GM18520 (cell line): ENCODE measurements around the gene GPR158.
"Not testable (repeated sequence)": the region's sequence is repeated elsewhere in the genome, so short reads cannot be mapped to it uniquely, and the experiment has no call there.

Source experiments
- ATAC-seq: cut with Tn5 transposase; IDR thresholded peaks from one replicate; pipeline ENCODE4 v1.9.1; 2021; ENCODE audit not compliant: unreplicated experiment

The GPR158 gene, protein sequence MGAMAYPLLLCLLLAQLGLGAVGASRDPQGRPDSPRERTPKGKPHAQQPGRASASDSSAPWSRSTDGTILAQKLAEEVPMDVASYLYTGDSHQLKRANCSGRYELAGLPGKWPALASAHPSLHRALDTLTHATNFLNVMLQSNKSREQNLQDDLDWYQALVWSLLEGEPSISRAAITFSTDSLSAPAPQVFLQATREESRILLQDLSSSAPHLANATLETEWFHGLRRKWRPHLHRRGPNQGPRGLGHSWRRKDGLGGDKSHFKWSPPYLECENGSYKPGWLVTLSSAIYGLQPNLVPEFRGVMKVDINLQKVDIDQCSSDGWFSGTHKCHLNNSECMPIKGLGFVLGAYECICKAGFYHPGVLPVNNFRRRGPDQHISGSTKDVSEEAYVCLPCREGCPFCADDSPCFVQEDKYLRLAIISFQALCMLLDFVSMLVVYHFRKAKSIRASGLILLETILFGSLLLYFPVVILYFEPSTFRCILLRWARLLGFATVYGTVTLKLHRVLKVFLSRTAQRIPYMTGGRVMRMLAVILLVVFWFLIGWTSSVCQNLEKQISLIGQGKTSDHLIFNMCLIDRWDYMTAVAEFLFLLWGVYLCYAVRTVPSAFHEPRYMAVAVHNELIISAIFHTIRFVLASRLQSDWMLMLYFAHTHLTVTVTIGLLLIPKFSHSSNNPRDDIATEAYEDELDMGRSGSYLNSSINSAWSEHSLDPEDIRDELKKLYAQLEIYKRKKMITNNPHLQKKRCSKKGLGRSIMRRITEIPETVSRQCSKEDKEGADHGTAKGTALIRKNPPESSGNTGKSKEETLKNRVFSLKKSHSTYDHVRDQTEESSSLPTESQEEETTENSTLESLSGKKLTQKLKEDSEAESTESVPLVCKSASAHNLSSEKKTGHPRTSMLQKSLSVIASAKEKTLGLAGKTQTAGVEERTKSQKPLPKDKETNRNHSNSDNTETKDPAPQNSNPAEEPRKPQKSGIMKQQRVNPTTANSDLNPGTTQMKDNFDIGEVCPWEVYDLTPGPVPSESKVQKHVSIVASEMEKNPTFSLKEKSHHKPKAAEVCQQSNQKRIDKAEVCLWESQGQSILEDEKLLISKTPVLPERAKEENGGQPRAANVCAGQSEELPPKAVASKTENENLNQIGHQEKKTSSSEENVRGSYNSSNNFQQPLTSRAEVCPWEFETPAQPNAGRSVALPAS (N-terminal part only)

DNA sequence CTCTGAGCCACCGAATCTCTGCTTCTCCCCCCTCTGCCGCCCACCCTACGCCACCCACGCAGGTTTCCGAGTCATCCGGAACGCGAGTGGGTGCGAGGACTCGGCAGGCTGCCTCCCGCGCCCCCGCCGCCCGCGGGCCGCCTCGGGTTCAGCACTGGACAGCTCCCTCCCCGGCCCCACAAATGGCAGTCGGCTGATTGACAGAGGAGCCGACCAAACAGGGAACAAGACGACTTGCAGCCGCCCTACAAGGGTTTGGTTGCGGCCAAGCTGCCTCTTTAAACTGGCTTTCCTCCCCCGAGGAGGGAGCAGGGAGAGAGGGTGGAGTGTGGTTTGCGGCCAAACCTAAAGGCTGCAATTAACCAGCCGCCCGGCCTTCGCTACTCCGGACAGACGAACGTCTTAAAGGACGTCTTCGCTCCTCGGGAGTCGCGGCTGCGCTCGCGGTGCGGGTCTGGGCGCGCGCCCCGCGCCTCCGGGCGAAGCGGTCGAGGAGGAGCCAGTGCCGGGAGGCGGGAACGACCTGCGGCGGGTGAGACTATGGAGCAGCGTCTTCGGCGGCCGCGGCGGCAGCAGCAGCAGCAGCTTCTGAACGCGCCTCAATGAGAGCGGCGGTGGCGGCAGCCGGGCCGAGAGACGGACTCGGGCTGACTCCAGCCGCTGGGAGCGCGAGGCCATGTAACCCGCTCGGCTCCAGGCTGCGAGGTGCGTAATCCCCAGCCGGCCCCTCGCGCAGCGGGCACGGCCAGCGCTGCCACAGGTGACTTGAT lies at the start of gene GPR158:
Gene GPR158 (plus strand): TSS at position 541 of the 770 bp plus-strand sequence. CDS start 420 bp downstream, outside the sequence.
- no peak for ATAC-seq

- ATAC-seq, result no peak
These were observed 49.6 kb upstream of the GPR158 start for GRCh38 chr10:25125201-25125611.

- ATAC-seq, result no peak
These were observed 45.2 kb upstream of the GPR158 start for GRCh38 chr10:25129592-25129991.

DNA sequence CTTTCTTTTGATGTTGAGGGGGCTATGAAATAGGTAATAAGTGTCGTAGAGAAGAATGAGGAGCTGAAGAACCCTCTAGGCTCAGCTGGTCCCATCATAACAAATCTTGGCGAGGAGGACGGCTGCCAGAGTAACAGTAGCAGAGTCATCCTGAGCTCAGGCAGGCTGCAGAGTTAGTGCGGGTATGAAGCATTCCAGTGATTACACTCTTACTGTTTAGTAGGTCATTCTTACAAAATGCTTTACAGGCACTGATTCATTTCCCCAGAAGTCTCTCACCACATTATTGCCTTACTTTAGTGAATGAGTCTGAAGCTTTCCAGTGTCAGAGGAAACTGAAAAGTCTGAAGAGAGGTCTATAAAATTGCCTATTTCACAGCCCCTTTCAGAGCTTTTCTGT lies 43.9 kb upstream of the GPR158 start:
- ATAC-seq, result no peak

- ATAC-seq, result no peak
These were observed 32.5 kb upstream of the GPR158 start for GRCh38 chr10:25142116-25142864.

- ATAC-seq, result no peak
These were observed 17.2 kb upstream of the GPR158 start for GRCh38 chr10:25157650-25158049.

DNA sequence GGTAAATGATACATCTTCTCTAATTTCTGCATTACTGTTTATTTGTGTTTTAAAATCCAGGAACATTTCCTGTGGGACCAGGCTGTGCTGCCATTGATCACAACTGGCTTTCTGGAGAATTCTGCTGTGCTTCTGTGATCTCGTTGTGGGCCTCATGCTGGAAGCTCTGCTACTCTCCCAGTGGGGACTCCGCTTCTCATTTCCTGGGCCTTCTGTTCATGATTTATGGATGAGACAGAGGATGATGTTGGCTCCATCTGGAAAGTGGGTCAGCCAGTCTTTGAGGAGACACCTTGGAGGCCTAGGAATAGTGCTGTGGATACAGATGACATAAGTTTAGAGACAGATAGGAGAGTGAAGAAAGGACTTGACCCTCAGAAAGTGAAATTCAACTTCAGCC lies 15.2 kb upstream of the GPR158 start:
- no peak for ATAC-seq

DNA sequence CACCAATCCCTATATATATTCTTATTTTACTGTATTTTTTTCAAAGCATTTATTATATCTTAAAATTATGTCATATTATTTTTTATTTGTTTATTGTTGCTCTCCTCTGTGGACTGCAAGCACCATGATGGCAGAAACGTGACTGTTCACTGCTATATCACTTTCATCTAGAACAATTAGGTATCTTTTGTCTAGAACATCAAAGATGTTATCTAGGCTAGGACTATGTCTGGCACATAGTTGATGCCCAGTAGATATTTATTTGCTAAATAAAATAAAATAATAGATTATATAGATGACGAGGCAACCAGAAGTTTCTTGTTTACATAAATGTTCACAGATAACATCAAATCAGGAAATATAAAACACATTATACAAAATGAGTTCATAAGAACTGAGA lies 12.4 kb upstream of the GPR158 start:
- ATAC-seq, result no peak

DNA sequence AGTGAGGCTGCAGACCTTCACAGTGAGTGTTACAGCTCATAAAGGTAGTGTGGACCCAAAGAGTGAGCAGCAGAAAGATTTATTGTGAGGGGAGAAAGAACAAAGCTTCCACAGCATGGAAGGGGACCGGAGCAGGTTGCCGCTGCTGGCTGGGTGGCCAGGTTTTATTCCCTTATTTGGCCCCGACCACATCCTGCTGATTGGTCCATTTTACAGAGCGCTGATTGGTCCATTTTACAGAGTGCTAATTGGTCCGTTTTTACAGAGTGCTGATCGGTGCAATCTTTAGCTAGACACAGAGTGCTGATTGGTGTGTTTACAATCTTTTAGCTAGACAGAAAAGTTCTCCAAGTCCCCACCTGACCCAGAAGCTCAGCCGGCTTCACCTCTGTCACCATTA lies 11.3 kb upstream of the GPR158 start:
- not testable (repeated sequence) for ATAC-seq

GRCh38 chr10:25169740-25170139 lies 5.1 kb upstream of the GPR158 start:
- no peak for ATAC-seq

DNA sequence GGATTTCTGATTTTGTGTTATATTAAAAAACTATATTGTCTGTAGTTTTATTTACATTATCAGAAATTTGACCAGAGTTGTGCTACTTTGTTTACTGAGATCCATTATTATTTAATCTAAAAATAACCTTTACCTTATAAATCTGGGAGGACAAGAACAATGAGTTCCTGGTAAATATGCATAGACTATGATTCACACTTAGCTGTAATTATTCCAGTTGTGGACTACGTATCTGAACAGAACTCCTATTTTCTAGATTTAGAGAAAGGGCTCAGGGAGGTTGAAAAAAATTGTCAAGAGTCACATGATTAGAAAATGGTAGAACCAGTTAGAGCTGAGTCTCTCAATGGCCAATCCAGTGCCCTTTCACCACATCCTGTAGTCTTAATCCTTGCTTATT lies 4.2 kb upstream of the GPR158 start:
- ATAC-seq, result no peak

GRCh38 chr10:25175527-25176420 lies 973 bp downstream of the GPR158 start:
- no peak for ATAC-seq

- ATAC-seq, result no peak
These were observed 1.7 kb downstream of the GPR158 start for GRCh38 chr10:25176421-25176968.

- no peak for ATAC-seq
These were observed 2.4 kb downstream of the GPR158 start for GRCh38 chr10:25177093-25177753.

GRCh38 chr10:25177754-25178135 lies 2.9 kb downstream of the GPR158 start:
- ATAC-seq, result no peak

- ATAC-seq, result no peak
These were observed 3.6 kb downstream of the GPR158 start for GRCh38 chr10:25178411-25178810.

DNA sequence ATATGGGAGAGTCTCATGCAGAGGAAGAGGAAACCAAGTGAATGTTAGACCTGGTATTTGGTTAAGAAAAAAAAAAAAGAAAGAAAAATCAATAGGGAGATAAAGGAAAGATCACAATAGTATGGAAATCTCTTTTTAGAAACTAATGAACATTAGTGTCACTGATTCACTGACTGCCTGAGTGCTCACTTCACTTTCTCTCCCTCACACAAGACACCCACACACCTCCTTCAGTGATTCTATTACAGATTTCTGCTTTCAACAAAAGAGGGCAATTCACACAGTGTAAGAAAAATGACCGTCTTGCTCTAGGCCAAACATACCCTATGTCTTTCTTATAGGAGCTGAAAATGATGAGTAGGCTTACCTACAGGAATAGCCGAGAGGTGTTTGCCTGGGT lies 6.0 kb downstream of the GPR158 start:
- ATAC-seq, result no peak

DNA sequence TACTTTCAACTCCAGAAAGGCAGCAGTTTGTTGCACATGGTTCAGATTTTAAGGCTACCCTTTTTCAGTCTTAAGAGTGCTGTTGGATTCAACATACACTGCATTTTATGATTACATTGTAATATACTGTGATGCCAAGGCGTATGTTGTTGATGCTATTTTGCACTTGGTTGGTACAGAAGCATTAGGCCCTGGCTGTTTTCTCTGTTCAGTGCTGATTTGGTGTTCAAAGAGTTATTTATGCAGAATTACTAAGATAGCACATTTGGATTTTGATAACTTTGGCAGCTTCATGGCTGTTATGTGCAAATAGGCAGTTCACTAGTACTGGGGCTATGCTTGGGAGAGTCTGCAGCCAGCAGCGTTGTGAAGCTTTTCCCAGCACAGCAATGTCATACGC lies 7.8 kb downstream of the GPR158 start:
- ATAC-seq, result no peak
